Tongue (tissue), 2 donors: Measurements from ENCODE around the gene MEPE. TPM values are rescaled to one million over a fixed set of nuclear protein-coding genes. Genes with fewer than 3 reads are reported as not detected.
A peak's percentile ranks its signal among the peaks of the same experiment; 100 is the strongest.

Experiments used
- DNase-seq: peaks from one replicate; pipeline ENCODE4 v3.0.0-alpha.2; 2015
- total RNA-seq: library from RNA; depleted of rRNA; stranded (reverse); fragments of >200 nt; gene quantifications from one replicate; pipeline ENCODE4 v1.2.3, GENCODE V29; 2014

The MEPE gene
- total RNA-seq, 1 donor from 2014 or later, result not detected

DNA sequence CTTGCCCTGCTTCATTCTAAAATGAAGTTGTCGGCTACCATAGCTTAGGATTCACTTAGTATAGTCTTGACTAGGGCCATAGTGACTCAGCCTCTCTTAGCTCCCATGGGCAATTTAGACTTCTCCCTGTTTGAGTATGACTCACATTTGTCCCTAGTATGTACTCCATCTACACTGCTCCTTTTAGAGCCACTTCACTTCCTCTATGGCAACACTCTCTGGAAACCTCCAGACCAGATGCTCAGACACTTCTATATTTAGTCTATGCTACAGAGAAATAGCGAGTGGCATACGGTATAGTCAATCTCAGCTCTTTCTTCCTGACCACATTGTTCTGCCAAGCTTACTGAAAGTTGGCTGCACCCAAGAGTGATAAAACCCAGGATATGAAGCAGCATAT is 11.2 kb downstream of the MEPE start:
- DNase-seq, result peak; percentile 38

GRCh38 chr4:87844452-87844851 is 11.7 kb downstream of the MEPE start:
- DNase-seq, result no peak

- no peak for DNase-seq
Observed at GRCh38 chr4:87846226-87846625, 13.5 kb downstream of the MEPE start.

GRCh38 chr4:87848622-87849351 is 16.0 kb downstream of the MEPE start:
- peak; percentile 84 for DNase-seq

- no peak for DNase-seq
Observed at GRCh38 chr4:87849612-87850011, 16.8 kb downstream of the MEPE start.

DNA sequence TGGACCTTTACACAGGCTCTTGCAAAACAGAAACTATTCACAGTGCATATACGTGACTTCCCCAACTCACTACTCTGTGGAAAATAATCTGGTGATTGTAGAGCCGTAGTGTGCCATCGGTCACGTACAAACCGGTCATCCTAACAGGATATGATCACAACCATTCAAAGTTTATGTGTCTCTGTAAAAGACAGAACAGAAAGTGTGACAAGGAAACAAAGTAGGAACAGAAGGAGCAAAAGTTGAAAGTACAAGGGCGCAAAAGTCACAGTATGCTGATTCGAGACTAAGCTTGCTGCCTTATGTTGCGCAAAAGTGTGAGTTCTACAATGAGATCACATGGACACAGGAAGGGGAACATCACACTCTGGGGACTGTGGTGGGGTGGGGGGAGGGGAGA is 18.6 kb downstream of the MEPE start:
- no peak for DNase-seq

GRCh38 chr4:87851953-87852352 is 19.2 kb downstream of the MEPE start:
- DNase-seq, result no peak

GRCh38 chr4:87853108-87853507 is 20.3 kb downstream of the MEPE start:
- peak; percentile 74 for DNase-seq

GRCh38 chr4:87853891-87854290 is 21.1 kb downstream of the MEPE start:
- DNase-seq, result no peak

DNA sequence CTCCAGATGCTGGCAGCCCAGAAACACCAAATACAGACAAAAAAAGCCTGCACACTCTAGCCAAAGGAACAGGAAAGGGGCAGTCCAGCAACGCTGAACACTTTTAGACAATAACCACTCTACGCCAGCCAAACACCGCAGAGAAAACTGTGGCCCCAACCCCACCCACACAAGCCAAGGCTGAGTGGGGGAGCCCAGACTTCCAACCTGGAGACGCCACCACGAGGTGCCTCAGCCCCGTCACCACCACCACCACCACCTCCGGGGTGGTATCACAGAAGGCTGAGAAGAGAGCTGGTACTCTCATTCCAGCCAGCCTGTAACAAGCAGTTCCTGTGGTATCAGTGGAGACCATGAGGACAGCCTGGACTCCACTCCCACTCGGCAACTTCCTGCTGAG is 22.8 kb downstream of the MEPE start:
- no peak for DNase-seq

DNA sequence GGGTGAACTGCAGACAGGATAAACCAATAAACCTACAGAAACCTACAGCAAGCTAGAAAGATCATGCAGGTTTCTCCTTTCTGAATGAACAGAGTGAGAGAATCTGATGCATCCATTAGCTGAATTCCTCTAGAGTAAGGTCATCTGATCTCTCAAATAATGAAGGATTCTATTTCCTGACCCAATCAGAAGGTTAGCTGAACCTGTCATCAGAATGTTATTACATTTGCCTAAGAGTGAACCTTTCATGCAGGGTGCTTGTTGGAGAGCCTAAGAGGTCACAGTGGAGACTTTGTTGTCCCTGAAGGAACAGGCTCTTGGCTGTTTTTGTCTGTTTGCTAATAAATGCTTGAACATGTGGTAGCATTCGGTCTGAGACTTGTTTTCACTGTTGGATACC is 24.0 kb downstream of the MEPE start:
- DNase-seq, result no peak

GRCh38 chr4:87857789-87858188 is 25.0 kb downstream of the MEPE start:
- no peak for DNase-seq

DNA sequence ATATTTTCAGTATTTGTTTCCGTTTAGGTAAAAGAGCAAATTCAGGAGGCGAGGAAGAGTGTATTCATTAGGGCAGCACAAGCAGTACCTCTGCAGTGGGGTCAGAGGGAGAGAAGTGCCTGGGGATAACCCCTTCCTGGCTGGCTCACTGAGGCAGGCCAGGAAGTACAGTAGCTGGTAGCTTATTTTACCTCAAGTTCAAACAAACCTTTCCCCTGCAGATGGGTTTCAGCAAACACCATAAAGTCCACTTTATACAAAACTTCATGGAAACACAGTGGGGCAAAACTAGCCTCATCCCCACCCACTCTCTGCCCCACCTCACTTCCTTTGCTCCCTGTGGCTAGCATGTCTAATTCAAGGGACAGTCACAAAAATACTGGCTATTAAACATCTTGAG is 29.5 kb downstream of the MEPE start:
- no peak for DNase-seq

DNA sequence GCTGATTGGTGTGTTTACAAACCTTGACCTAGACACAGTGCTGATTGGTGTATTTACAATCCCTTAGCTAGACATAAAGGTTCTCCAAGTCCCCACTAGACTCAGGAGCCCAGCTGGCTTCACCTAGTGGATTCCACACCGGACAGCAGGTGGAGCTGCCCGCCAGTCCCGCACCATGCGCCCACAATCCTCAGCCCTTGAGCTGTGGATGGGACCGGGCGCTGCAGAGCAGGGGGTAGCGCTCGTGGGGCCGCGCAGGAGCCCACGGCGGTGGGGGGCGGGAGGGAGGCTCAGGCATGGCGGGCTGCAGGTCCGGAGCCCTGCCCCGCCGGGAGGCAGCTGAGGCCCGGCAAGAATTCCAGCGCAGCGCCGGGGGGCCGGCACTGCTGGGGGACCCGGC is 30.7 kb downstream of the MEPE start:
- DNase-seq, result no peak

- DNase-seq, result no peak
Observed at GRCh38 chr4:87864321-87864720, 31.6 kb downstream of the MEPE start.

DNA sequence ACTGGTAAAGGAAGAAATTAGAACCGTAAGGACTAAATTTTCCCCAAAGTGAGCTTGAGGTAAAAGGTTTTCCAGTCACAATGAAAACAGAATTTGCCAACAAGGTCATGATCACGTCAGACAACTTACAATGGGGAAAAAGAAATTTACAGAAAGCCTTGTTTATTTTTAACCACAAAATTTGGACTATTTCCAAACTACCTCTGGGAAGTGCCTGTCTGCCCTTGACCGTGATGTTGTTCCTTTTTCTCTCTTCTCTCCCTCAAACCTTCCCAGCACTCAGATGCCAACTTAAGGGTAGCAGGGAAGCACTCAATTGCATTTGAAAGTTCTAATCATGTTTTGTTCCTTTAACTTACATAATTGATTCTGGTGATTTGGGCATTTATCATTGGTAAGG is 32.5 kb downstream of the MEPE start:
- DNase-seq, result no peak

GRCh38 chr4:87865960-87866598 is 33.3 kb downstream of the MEPE start:
- DNase-seq, result no peak

GRCh38 chr4:87868522-87868921 is 35.8 kb downstream of the MEPE start:
- no peak for DNase-seq

DNA sequence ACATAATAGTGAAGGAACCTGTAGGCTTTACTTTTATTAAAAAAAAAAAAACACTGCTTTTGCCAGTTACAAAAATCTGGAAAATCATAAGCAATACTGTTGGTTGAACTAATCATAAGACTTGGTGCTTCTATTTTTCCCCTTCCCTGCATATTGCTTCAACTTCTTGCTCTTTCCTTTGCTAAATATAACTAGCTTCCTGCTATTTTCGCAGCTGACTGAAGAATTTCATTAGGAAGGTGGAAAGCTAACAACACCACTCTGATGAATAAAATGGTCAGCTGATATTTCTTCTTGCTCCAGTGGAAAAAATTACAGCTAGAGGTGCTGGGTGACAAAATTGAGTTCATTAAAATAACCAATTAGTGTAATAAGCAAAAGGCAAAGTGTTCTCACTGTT is 39.3 kb downstream of the MEPE start:
- DNase-seq, result no peak

- no peak for DNase-seq
Observed at GRCh38 chr4:87875191-87875590, 42.4 kb downstream of the MEPE start.

DNA sequence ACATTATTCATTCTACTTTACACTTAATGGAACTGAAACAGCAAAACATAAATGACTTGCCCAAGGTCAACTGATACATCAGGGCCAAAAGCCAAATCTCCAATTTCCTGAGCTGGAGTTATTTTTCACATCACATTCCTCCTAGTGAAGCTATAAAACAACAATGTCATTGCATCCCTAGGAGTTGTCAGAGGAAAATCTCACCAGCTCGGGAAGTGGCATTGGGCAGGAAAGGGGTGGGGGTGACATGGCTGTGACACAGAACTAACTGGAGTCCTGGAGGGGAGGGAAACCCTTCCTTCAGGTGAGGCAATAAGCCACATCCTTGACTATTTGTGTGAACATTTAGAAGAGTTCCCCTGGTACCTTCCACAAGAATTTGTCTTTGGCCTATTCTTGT is 47.3 kb downstream of the MEPE start:
- DNase-seq, result no peak

- DNase-seq, result no peak
Observed at GRCh38 chr4:87881115-87881514, 48.3 kb downstream of the MEPE start.

DNA sequence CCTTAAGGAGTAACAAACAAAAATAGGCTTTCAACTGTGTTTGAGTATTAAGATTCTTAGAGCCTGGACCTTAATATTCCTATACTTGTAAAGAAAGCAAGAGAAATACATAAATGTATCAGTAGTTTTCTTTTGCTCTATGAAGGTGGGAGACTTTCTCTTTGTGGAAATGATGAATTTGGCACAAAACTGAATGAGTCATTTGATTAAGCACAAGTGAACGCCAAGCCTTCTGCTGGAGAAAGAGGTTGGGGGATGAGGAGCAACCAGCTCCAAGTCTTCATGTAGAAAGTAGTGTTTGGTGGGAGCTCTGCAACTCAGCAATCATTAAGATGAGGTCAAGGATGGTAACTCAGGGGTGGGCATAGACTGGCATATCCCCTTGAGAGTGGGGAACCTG is 49.6 kb downstream of the MEPE start:
- DNase-seq, result no peak

GRCh38 chr4:87882861-87883260 is 50.1 kb downstream of the MEPE start:
- DNase-seq, result no peak
